ENCODE data around the gene R3HDM2. TPM values are rescaled to one million over a fixed set of nuclear protein-coding genes. Genes with fewer than 3 reads are reported as not detected.

The R3HDM2 gene
- total RNA-seq, 2 donors from 2014 or later: 82.7 to 116 TPM

- TF ChIP-seq CTCF (conservative IDR thresholded peaks at IDR 0.05): no peak
- Histone ChIP-seq H3K27me3 (ENCODE audit: control insufficient read depth, insufficient read depth, low read length, poor library complexity, severe bottlenecking) (no peaks in the 10 kb centered on the region), H3K27ac (ENCODE audit: low read depth, low read length) (no peak overlapping the region), H3K4me3 (ENCODE audit: low read length) (no peak overlapping the region), H3K36me3 (ENCODE audit: control insufficient read depth, insufficient read depth, low read length) (peaks cover 8% of the 10 kb centered on the region), H3K9ac (ENCODE audit: extremely low read depth, low read length, poor library complexity, severe bottlenecking) (no peak overlapping the region), H3K4me1 (ENCODE audit: control insufficient read depth, insufficient read depth, low read length) (no peaks in the 10 kb centered on the region), H3K9me3 (ENCODE audit: control insufficient read depth, low read length) (no peaks in the 10 kb centered on the region)
- no peak for DNase-seq
- Mint-ChIP-seq H3K27ac (no peak overlapping the region), H3K4me3 (no peak overlapping the region), H3K9me3 (peaks cover 7% of the 10 kb centered on the region), H3K36me3 (ENCODE audit: low read depth) (peaks cover 42% of the 10 kb centered on the region), H3K27me3 (ENCODE audit: insufficient read depth) (no peaks in the 10 kb centered on the region), H3K4me1 (no peaks in the 10 kb centered on the region)
- 100% methylated on average over 1 of the region's 1 CpG; no CpG with 5 or more reads in 1 of the 2 experiments for WGBS, 2 experiments (ENCODE audit: insufficient coverage in 1 of 2, insufficient read length in 1 of 2)
These were observed 96.6 kb downstream of the R3HDM2 start for GRCh38 chr12:57334219-57334618.

- no peak overlapping the region for H3K4me3 Mint-ChIP-seq
- H3K4me1 ChIP-seq (ENCODE audit: control insufficient read depth, insufficient read depth, low read length): no peaks in the 10 kb centered on the region
- no peak overlapping the region for H3K27ac Mint-ChIP-seq
- no peaks in the 10 kb centered on the region for H3K27me3 Mint-ChIP-seq (ENCODE audit: insufficient read depth)
- H3K4me3 ChIP-seq (ENCODE audit: low read length): no peak overlapping the region
- no peaks in the 10 kb centered on the region for H3K9me3 ChIP-seq (ENCODE audit: control insufficient read depth, low read length)
- peaks cover 6% of the 10 kb centered on the region for H3K36me3 ChIP-seq (ENCODE audit: control insufficient read depth, insufficient read depth, low read length)
- peaks cover 34% of the 10 kb centered on the region for H3K36me3 Mint-ChIP-seq (ENCODE audit: low read depth)
- WGBS, 2 experiments (ENCODE audit: insufficient coverage in 1 of 2, insufficient read length in 1 of 2): 100% methylated on average over 2 of the region's 3 CpGs
- H3K27ac ChIP-seq (ENCODE audit: low read depth, low read length): no peak overlapping the region
- no peak overlapping the region for H3K9ac ChIP-seq (ENCODE audit: extremely low read depth, low read length, poor library complexity, severe bottlenecking)
- H3K9me3 Mint-ChIP-seq: peaks cover 7% of the 10 kb centered on the region
- DNase-seq: no peak
- H3K27me3 ChIP-seq (ENCODE audit: control insufficient read depth, insufficient read depth, low read length, poor library complexity, severe bottlenecking): no peaks in the 10 kb centered on the region
- no peaks in the 10 kb centered on the region for H3K4me1 Mint-ChIP-seq
- no peak for TF ChIP-seq CTCF (conservative IDR thresholded peaks at IDR 0.05)
These were observed 98.1 kb downstream of the R3HDM2 start for GRCh38 chr12:57332646-57333312.

- Mint-ChIP-seq H3K36me3 (ENCODE audit: low read depth) (peaks cover 27% of the 10 kb centered on the region), H3K4me3 (no peak overlapping the region), H3K27ac (no peak overlapping the region), H3K9me3 (peaks cover 4% of the 10 kb centered on the region), H3K27me3 (ENCODE audit: insufficient read depth) (no peaks in the 10 kb centered on the region), H3K4me1 (no peaks in the 10 kb centered on the region)
- DNase-seq: no peak
- H3K27me3 ChIP-seq (ENCODE audit: control insufficient read depth, insufficient read depth, low read length, poor library complexity, severe bottlenecking): no peaks in the 10 kb centered on the region
- WGBS, 2 experiments (ENCODE audit: insufficient coverage in 1 of 2, insufficient read length in 1 of 2): 91 to 100% methylated on average over 5 of the region's 5 CpGs
- no peak overlapping the region for H3K27ac ChIP-seq (ENCODE audit: low read depth, low read length)
- no peaks in the 10 kb centered on the region for H3K4me1 ChIP-seq (ENCODE audit: control insufficient read depth, insufficient read depth, low read length)
- no peak for TF ChIP-seq CTCF (conservative IDR thresholded peaks at IDR 0.05)
- H3K9ac ChIP-seq (ENCODE audit: extremely low read depth, low read length, poor library complexity, severe bottlenecking): no peak overlapping the region
- no peak overlapping the region for H3K4me3 ChIP-seq (ENCODE audit: low read length)
- peaks cover 10% of the 10 kb centered on the region for H3K36me3 ChIP-seq (ENCODE audit: control insufficient read depth, insufficient read depth, low read length)
- no peaks in the 10 kb centered on the region for H3K9me3 ChIP-seq (ENCODE audit: control insufficient read depth, low read length)
These were observed 99.9 kb downstream of the R3HDM2 start for GRCh38 chr12:57330992-57331391.
